OCI-LY7 (cell line): Measurements from ENCODE around the gene VTI1A. TPM values are rescaled to one million over a fixed set of nuclear protein-coding genes. Genes with fewer than 3 reads are reported as not detected.

Source experiments
- BruUV-seq: library from RNA; stranded (reverse); fragments of 400-500 nt; replicated peaks from 2 replicates; lab custom pipeline; 2021; lab: Mats Ljungman, UMichigan
- CTCF ChIA-PET: fragments of 300-600 bp; sonication (Branson Sonifier 250); formaldehyde crosslinking; loops from one replicate; lab custom pipeline; 2022; ENCODE audit warnings: antibody characterized with exemption; ENCODE audit not compliant: unreplicated experiment; lab: Charles Lee
- POLR2A ChIA-PET: fragments of 300-600 bp; sonication (Branson Sonifier 250); formaldehyde crosslinking; loops from one replicate; lab custom pipeline; 2022; ENCODE audit warnings: antibody characterized with exemption; lab: Charles Lee
- DNase-seq: peaks from one replicate; pipeline ENCODE4 v3.0.0-alpha.2; 2015; ENCODE audit warnings: low spot score
- H2AFZ ChIP-seq: fragments of 200-600 bp; sonication (generic), shearing (Covaris generic); 2 replicates; pipeline ENCODE4 v1.6.1; 2014; ENCODE audit warnings: mild to moderate bottlenecking, antibody characterized with exemption, low read length, moderate library complexity
- H3K27ac ChIP-seq: fragments of 200-600 bp; sonication (generic); 2 replicates; pipeline ENCODE4 v1.5.1; 2014; ENCODE audit warnings: mixed run types, low read depth, mild to moderate bottlenecking, moderate library complexity, low read length, inconsistent platforms; ENCODE audit not compliant: poor library complexity, severe bottlenecking
- H3K36me3 ChIP-seq: fragments of 200-600 bp; sonication (generic); 2 replicates; pipeline ENCODE4 v1.6.1; 2014; ENCODE audit warnings: mild to moderate bottlenecking, antibody characterized with exemption, low read length, moderate library complexity, mixed read lengths; ENCODE audit not compliant: insufficient read depth
- H3K4me1 ChIP-seq: fragments of 200-600 bp; sonication (generic); 2 replicates; pipeline ENCODE4 v1.5.1; 2014; ENCODE audit warnings: mild to moderate bottlenecking, low read length; ENCODE audit not compliant: insufficient read depth, poor library complexity, severe bottlenecking
- H3K4me2 ChIP-seq: fragments of 200-600 bp; sonication (generic); 2 replicates; pipeline ENCODE4 v1.6.1; 2014; ENCODE audit warnings: mild to moderate bottlenecking, low read length
- H3K4me3 ChIP-seq: fragments of 200-600 bp; sonication (generic); 2 replicates; pipeline ENCODE4 v1.5.1; 2014; ENCODE audit warnings: mild to moderate bottlenecking, low read depth, low read length; ENCODE audit not compliant: poor library complexity, severe bottlenecking
- H3K79me2 ChIP-seq: fragments of 200-600 bp; sonication (generic); 2 replicates; pipeline ENCODE4 v1.6.1; 2016; ENCODE audit warnings: low read depth, mild to moderate bottlenecking, low read length, moderate library complexity, mixed read lengths; ENCODE audit not compliant: insufficient read depth
- H3K9me2 ChIP-seq: fragments of 200-600 bp; sonication (generic); 2 replicates; pipeline ENCODE4 v1.6.1; 2016; ENCODE audit warnings: mild to moderate bottlenecking, low read length, mixed read lengths; ENCODE audit not compliant: insufficient read depth
- H3K9me3 ChIP-seq: fragments of 200-600 bp; sonication (generic); 2 replicates; pipeline ENCODE4 v1.6.1; 2014; ENCODE audit warnings: mild to moderate bottlenecking, mixed run types, low read length, mixed read lengths
- H4K20me1 ChIP-seq: fragments of 200-600 bp; sonication (generic); 2 replicates; pipeline ENCODE4 v1.6.1; 2014; ENCODE audit warnings: mild to moderate bottlenecking, antibody characterized with exemption, low read length, moderate library complexity, mixed read lengths; ENCODE audit not compliant: insufficient read depth
- EZH2phosphoT487 ChIP-seq: fragments of 200-600 bp; sonication (generic); IDR thresholded peaks from 2 replicates; pipeline ENCODE4 v1.6.1; 2018; ENCODE audit warnings: low read depth, borderline replicate concordance, mild to moderate bottlenecking, mixed run types, antibody characterized with exemption, low read length, moderate library complexity, mixed read lengths
- intact Hi-C: fragments of 100-400 bp; cut with micrococcal nuclease; formaldehyde crosslinking; loops from one replicate; pipeline ENCODE4 v1.10.0; 2022; ENCODE audit not compliant: unreplicated experiment
- total RNA-seq, 2 experiments: library from RNA; depleted of rRNA in 1 of 2; stranded (reverse); fragments of >200 nt in 1 of 2; shearing (Covaris generic) in 1 of 2; gene quantifications; 2 replicates each; pipeline ENCODE4 v1.2.3, GENCODE V29; 2014 to 2022
- TF ChIP-seq, protein P1 (sequence below): fragments of 200-600 bp; sonication (generic); conservative IDR thresholded peaks from 2 replicates; pipeline ENCODE4 v1.5.1; 2014; ENCODE audit warnings: mild to moderate bottlenecking, antibody characterized with exemption, low read length, moderate library complexity, mixed read lengths

Gene VTI1A
- total RNA-seq, 2 experiments from 2014 or later, result 39.4 to 45.2 TPM

DNA sequence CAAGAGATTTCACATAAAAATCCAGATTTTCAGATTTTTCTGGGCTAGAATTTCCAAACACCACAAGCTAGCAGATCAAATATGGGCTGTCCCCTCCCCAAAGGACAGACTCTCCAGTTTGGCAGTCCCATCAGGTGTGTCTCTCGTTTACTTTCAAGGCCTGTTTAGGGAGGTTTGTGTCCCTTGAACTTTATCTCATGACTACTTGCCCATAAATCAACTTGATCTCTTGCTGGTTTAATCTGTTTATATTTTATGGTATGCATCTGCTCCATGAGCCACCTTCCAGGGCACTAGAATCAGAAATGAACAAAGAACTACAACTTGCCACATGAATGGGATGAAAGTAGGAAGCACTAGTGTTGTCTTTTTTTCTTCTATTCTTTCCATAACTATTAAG is 5.5 kb upstream of the VTI1A start:
- intact Hi-C loops, result no loop called here
- no peak for TF ChIP-seq EZH2phosphoT487
- TF ChIP-seq, protein P1, sequence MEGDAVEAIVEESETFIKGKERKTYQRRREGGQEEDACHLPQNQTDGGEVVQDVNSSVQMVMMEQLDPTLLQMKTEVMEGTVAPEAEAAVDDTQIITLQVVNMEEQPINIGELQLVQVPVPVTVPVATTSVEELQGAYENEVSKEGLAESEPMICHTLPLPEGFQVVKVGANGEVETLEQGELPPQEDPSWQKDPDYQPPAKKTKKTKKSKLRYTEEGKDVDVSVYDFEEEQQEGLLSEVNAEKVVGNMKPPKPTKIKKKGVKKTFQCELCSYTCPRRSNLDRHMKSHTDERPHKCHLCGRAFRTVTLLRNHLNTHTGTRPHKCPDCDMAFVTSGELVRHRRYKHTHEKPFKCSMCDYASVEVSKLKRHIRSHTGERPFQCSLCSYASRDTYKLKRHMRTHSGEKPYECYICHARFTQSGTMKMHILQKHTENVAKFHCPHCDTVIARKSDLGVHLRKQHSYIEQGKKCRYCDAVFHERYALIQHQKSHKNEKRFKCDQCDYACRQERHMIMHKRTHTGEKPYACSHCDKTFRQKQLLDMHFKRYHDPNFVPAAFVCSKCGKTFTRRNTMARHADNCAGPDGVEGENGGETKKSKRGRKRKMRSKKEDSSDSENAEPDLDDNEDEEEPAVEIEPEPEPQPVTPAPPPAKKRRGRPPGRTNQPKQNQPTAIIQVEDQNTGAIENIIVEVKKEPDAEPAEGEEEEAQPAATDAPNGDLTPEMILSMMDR, result no peak
- CTCF ChIA-PET, result no interaction called here

DNA sequence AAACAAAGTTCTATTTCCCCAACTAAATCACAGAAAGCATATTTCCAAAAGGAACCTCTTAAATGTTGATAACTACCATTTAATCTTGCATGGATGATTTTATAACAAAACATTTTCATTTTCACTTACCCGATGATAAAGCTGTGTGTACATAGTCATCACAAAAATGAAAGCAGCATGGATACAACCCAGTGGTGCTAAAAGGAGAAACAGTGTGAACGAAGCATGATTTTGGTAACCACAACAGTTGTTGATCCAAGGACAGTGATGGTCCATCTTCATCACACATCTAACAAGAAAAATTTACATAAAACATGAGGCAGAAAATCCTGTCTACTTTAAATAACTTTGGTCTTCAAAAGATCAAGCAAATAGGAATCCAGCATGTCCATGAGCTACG is 5.0 kb upstream of the VTI1A start:
- CTCF ChIA-PET, result no interaction called here
- H4K20me1 ChIP-seq, result peaks cover 11% of the 10 kb centered on the region; the same call in 1 of the 2 replicates
- no peak overlapping the region for H2AFZ ChIP-seq
- no peak overlapping the region for H3K27ac ChIP-seq
- POLR2A ChIA-PET, result interaction anchor here (0.5 to 1.4 kb wide), 4 partner anchors 10 to 428 kb away, joined by 3 to 8 read pairs (median 4); no protein-coding TSS in a partner anchor
- intact Hi-C loops, result no loop called here
- H3K4me3 ChIP-seq, result no peak overlapping the region
- H3K79me2 ChIP-seq, result peaks cover 29% of the 10 kb centered on the region
- TF ChIP-seq, protein P1, result no peak
- TF ChIP-seq EZH2phosphoT487, result no peak
- no peaks in the 10 kb centered on the region for H3K9me3 ChIP-seq
- H3K9me2 ChIP-seq, result no peaks in the 10 kb centered on the region
- peaks cover 19% of the 10 kb centered on the region for H3K4me1 ChIP-seq
- no peak overlapping the region for H3K4me2 ChIP-seq
- no peak for DNase-seq
- peaks cover 74% of the 10 kb centered on the region for H3K36me3 ChIP-seq
- BruUV-seq, result no TSS peak

More for the DNA sequence above, 5.5 kb upstream of the VTI1A start:
- peaks cover 19% of the 10 kb centered on the region for H3K4me1 ChIP-seq
- peaks cover 11% of the 10 kb centered on the region; the same call in 1 of the 2 replicates for H4K20me1 ChIP-seq
- H3K79me2 ChIP-seq, result peaks cover 27% of the 10 kb centered on the region
- no peak overlapping the region for H3K4me2 ChIP-seq
- H3K27ac ChIP-seq, result no peak overlapping the region
- POLR2A ChIA-PET, result interaction anchor here (1.9 kb wide), 1 partner anchor 16 kb away, joined by 9 read pairs; no protein-coding TSS in a partner anchor
- DNase-seq, result no peak
- BruUV-seq, result no TSS peak
- H3K36me3 ChIP-seq, result peaks cover 80% of the 10 kb centered on the region
- no peak overlapping the region for H2AFZ ChIP-seq
- no peak overlapping the region for H3K4me3 ChIP-seq
- no peaks in the 10 kb centered on the region for H3K9me2 ChIP-seq
- no peaks in the 10 kb centered on the region for H3K9me3 ChIP-seq
